ENCODE data around the gene SCYL3. TPM values are rescaled to one million over a fixed set of nuclear protein-coding genes. Genes with fewer than 3 reads are reported as not detected.
A peak's percentile ranks its signal among the peaks of the same experiment; 100 is the strongest.

SCYL3 gene
- total and polyA plus RNA-seq, 7 donors = 4.8 to 13.3 (median 9.6) TPM

DNA sequence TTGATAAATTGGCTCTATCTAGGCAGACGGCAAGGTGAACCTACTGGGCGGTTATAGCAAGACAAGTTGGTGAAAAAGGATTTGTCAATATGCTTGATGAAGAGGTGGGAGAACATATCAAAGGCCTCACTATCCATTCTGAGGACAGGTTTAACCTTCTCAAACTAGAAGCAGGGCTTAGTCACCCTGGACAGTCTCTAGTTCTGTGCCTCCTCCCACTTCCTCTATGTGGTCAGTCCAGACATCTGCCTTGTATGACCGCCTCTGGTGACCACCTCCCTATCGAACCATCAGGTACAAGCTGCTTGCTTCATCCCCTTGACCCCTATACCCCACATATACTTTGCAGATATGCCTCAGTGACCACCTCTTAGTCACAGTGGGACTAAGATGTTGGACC, 2.3 kb upstream of the SCYL3 start:
- intact Hi-C loops (cut with DNase I) = loop anchor here (5.0 kb wide), 1 partner anchor 176 kb away; the partner anchor contains the start of gene KIFAP3
- H3K4me3 ChIP-seq = no peak overlapping the region
- TF ChIP-seq POLR2AphosphoS5 (IDR thresholded peaks at IDR 0.05) (no peak), CTCF (IDR thresholded peaks at IDR 0.05) (no peak), EP300 (IDR thresholded peaks at IDR 0.05) (no peak), POLR2A (IDR thresholded peaks at IDR 0.05) (no peak)
- H3K27ac ChIP-seq = no peak overlapping the region
- H3K36me3 ChIP-seq = no peaks in the 10 kb centered on the region
- H3K4me1 ChIP-seq = peaks cover 0 to 19% (median 15%) of the 10 kb centered on the region in 4 donors
- no peak for DNase-seq
- WGBS, 2 donors = 89 to 90% methylated on average over 4 of the region's 4 CpGs
- no peaks in the 10 kb centered on the region for H3K9me3 ChIP-seq
- H3K27me3 ChIP-seq = peaks cover 0 to 5% (median 0%) of the 10 kb centered on the region in 3 donors

DNA sequence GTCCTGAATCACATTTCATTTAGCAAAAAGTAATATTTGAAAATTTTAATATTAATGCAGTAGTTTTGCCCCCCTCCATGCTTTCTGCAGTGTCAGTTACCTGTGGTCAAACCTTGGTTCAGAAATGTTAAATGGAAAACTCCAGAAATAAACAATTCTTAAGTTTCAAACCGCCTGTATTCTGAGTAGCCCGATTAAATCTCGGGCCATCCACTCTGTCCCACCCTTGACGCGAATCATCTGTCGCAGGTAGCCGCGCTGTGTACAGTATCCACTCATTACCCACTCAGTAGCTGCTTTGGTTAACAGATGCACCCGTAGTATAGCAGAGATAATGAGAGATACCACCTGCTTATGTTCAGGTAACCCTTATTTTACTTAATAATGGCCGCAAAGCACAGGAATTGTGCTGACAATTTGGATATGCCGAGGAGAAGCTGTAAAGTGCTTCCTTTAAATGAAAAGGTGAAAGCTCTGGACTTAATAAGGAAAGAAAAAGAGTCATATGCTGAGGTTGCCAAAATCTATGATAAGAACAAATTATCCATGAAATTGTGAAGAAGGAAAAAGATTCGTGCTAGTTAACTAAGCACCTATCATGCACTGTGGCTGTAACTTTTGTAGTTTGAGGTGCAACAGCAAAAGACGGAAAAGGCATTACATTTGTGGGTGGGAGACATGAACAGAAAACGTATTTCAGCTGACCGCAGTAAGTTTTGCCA, 889 bp upstream of the SCYL3 start:
- Histone ChIP-seq H3K9me3 (no peaks in the 10 kb centered on the region), H3K36me3 (no peaks in the 10 kb centered on the region), H3K4me1 (peaks cover 0 to 22% (median 17%) of the 10 kb centered on the region in 4 donors), H3K27ac (peak overlapping the region; percentile 94 to 99 (median 97)), H3K4me3 (peak overlapping the region; percentile 83 to 96 (median 86)), H3K27me3 (peaks cover 0 to 3% (median 0%) of the 10 kb centered on the region in 3 donors)
- TF ChIP-seq CTCF (IDR thresholded peaks at IDR 0.05) (no peak), EP300 (IDR thresholded peaks at IDR 0.05) (no peak), POLR2AphosphoS5 (IDR thresholded peaks at IDR 0.05) (no peak), POLR2A (IDR thresholded peaks at IDR 0.05) (no peak)
- no peak for DNase-seq
- intact Hi-C loops (cut with DNase I) = loop anchor here (5.0 kb wide), 3 partner anchors 102 to 407 kb away; partner anchors contain the start of genes KIFAP3, METTL18 and SLC19A2
- 28 to 37% methylated on average over 15 of the region's 15 CpGs for WGBS, 2 donors

- peaks cover 0 to 25% (median 18%) of the 10 kb centered on the region in 4 donors for H3K4me1 ChIP-seq
- TF ChIP-seq POLR2A (IDR thresholded peaks at IDR 0.05) = no peak
- TF ChIP-seq POLR2AphosphoS5 (IDR thresholded peaks at IDR 0.05) = peak in 1 of 4 donors; percentile 80
- no peak for TF ChIP-seq CTCF (IDR thresholded peaks at IDR 0.05)
- TF ChIP-seq EP300 (IDR thresholded peaks at IDR 0.05) = no peak
- peak overlapping the region; percentile 94 to 99 (median 97) for H3K27ac ChIP-seq
- H3K36me3 ChIP-seq = peaks cover 0 to 5% (median 0%) of the 10 kb centered on the region in 4 donors
- no peaks in the 10 kb centered on the region for H3K27me3 ChIP-seq
- intact Hi-C loops (cut with DNase I) = loop anchor here (5.0 kb wide), 2 partner anchors 101 to 406 kb away; partner anchors contain the start of genes METTL18 and SLC19A2
- WGBS, 2 donors = 0 to 1% methylated on average over 51 of the region's 51 CpGs
- H3K9me3 ChIP-seq = no peaks in the 10 kb centered on the region
- peak; percentile 78 for DNase-seq
- peak overlapping the region; percentile 83 to 96 (median 86) for H3K4me3 ChIP-seq
Observed at GRCh38 chr1:169892927-169893644, 610 bp downstream of the SCYL3 start.

DNA sequence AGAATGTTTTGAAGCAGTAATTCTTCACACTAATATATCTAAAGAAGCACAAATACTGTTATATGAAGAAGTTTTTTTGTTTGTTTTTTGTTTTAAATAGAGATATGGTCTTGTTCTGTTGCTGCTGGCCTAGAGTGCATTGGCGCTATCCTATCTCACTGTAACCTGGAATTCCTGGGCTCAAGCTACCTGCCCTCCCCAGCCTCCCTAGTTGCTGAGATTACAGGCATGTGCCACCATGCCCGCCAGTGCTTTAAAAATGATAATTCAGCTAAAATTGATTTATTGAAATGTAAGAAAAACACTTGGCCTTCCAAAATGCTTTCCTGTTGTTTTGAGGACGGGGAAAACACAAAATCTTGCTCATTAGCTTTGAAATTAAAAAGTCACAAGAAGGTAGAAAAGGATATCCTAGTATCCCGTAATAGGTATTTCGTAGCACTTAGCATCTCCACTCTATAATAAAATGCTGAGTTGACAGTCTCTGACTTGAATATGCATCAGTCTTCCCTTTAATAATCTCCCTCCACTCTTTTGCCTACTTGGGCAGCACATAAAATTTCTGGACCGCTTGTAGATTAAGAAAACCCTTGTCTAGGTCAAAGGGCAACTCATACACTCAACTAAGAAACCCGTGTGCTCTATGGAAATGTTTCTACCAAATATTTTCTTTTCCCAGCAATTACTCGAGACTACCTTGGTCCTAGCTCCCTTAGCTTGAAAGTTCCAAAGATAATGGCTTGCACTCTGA, 1.3 kb downstream of the SCYL3 start:
- Histone ChIP-seq H3K9me3 (no peaks in the 10 kb centered on the region), H3K27me3 (no peaks in the 10 kb centered on the region), H3K36me3 (peaks cover 0 to 12% (median 0%) of the 10 kb centered on the region in 4 donors), H3K4me3 (peak overlapping the region; percentile 83 to 96 (median 86)), H3K4me1 (peaks cover 0 to 27% (median 18%) of the 10 kb centered on the region in 4 donors), H3K27ac (peak overlapping the region; percentile 94 to 99 (median 97))
- intact Hi-C loops (cut with DNase I) = loop anchor here (5.0 kb wide), 2 partner anchors 100 to 405 kb away; partner anchors contain the start of genes METTL18 and SLC19A2
- DNase-seq = no peak
- TF ChIP-seq POLR2AphosphoS5 (IDR thresholded peaks at IDR 0.05) (no peak), CTCF (IDR thresholded peaks at IDR 0.05) (no peak), EP300 (IDR thresholded peaks at IDR 0.05) (no peak), POLR2A (IDR thresholded peaks at IDR 0.05) (no peak)
- 36 to 55% methylated on average over 8 of the region's 8 CpGs for WGBS, 2 donors
